Rectal smooth muscle tissue (tissue), 1 donor: ENCODE measurements around the gene MYG1.
"Not testable (repeated sequence)": the region's sequence is repeated elsewhere in the genome, so short reads cannot be mapped to it uniquely, and the experiment has no call there.

ENCODE experiments used
- H3K27ac ChIP-seq: one replicate; pipeline ENCODE4 v1.7.0; 2013; ENCODE audit warnings: low read depth, low read length, inconsistent platforms
- H3K27me3 ChIP-seq: one replicate; pipeline ENCODE4 v1.7.0; 2013; ENCODE audit warnings: low read length; ENCODE audit not compliant: control insufficient read depth, insufficient read depth
- H3K36me3 ChIP-seq: one replicate; pipeline ENCODE4 v1.7.0; 2013; ENCODE audit warnings: low read length; ENCODE audit not compliant: control insufficient read depth, insufficient read depth
- H3K4me1 ChIP-seq: one replicate; pipeline ENCODE4 v1.7.0; 2013; ENCODE audit warnings: low read length; ENCODE audit not compliant: control insufficient read depth, insufficient read depth
- H3K4me3 ChIP-seq: one replicate; pipeline ENCODE4 v1.7.0; 2013; ENCODE audit warnings: low read length
- H3K9ac ChIP-seq: one replicate; pipeline ENCODE4 v1.7.0; 2013; ENCODE audit warnings: low read length

The MYG1 gene

GRCh38 chr12:53324113-53324778, 24.8 kb downstream of the MYG1 start:
- Histone ChIP-seq H3K4me3 (peak overlapping the region; percentile 65), H3K27me3 (peaks cover 4% of the 10 kb centered on the region), H3K36me3 (no peaks in the 10 kb centered on the region), H3K4me1 (peaks cover 16% of the 10 kb centered on the region), H3K9ac (peak overlapping the region; percentile 66), H3K27ac (peak overlapping the region; percentile 92)

GRCh38 chr12:53324779-53325510, 25.4 kb downstream of the MYG1 start:
- peak overlapping the region; percentile 92 for H3K27ac ChIP-seq
- peaks cover 16% of the 10 kb centered on the region for H3K4me1 ChIP-seq
- H3K9ac ChIP-seq = peak overlapping the region; percentile 66
- H3K36me3 ChIP-seq = no peaks in the 10 kb centered on the region
- peak overlapping the region; percentile 65 for H3K4me3 ChIP-seq
- peaks cover 4% of the 10 kb centered on the region for H3K27me3 ChIP-seq

- H3K27me3 ChIP-seq = peaks cover 4% of the 10 kb centered on the region
- peak overlapping the region; percentile 61 for H3K9ac ChIP-seq
- H3K4me3 ChIP-seq = peak overlapping the region; percentile 65
- H3K36me3 ChIP-seq = no peaks in the 10 kb centered on the region
- peak overlapping the region; percentile 92 for H3K27ac ChIP-seq
- peaks cover 12% of the 10 kb centered on the region for H3K4me1 ChIP-seq
These were observed 26.1 kb downstream of the MYG1 start for GRCh38 chr12:53325511-53326061.

GRCh38 chr12:53326460-53327185, 27.1 kb downstream of the MYG1 start:
- Histone ChIP-seq H3K36me3 (no peaks in the 10 kb centered on the region), H3K4me3 (no peak overlapping the region), H3K27me3 (peaks cover 4% of the 10 kb centered on the region), H3K4me1 (peaks cover 10% of the 10 kb centered on the region), H3K9ac (no peak overlapping the region), H3K27ac (no peak overlapping the region)

GRCh38 chr12:53327435-53328042, 28.0 kb downstream of the MYG1 start:
- H3K4me1 ChIP-seq = peaks cover 7% of the 10 kb centered on the region
- peaks cover 4% of the 10 kb centered on the region for H3K27me3 ChIP-seq
- H3K9ac ChIP-seq = no peak overlapping the region
- no peaks in the 10 kb centered on the region for H3K36me3 ChIP-seq
- H3K4me3 ChIP-seq = no peak overlapping the region
- no peak overlapping the region for H3K27ac ChIP-seq

GRCh38 chr12:53328043-53328435, 28.5 kb downstream of the MYG1 start:
- Histone ChIP-seq H3K9ac (no peak overlapping the region), H3K4me1 (peaks cover 7% of the 10 kb centered on the region), H3K27ac (no peak overlapping the region), H3K36me3 (no peaks in the 10 kb centered on the region), H3K4me3 (no peak overlapping the region), H3K27me3 (peaks cover 4% of the 10 kb centered on the region)

GRCh38 chr12:53330671-53331070, 31.2 kb downstream of the MYG1 start:
- H3K4me3 ChIP-seq = no peak overlapping the region
- H3K36me3 ChIP-seq = no peaks in the 10 kb centered on the region
- H3K9ac ChIP-seq = no peak overlapping the region
- peaks cover 6% of the 10 kb centered on the region for H3K27me3 ChIP-seq
- H3K27ac ChIP-seq = no peak overlapping the region
- no peaks in the 10 kb centered on the region for H3K4me1 ChIP-seq

GRCh38 chr12:53332339-53332738, 32.8 kb downstream of the MYG1 start:
- H3K27ac ChIP-seq, H3K4me3 ChIP-seq, H3K4me1 ChIP-seq, H3K36me3 ChIP-seq, H3K9ac ChIP-seq: not testable (repeated sequence)
- H3K27me3 ChIP-seq = peaks cover 14% of the 10 kb centered on the region

GRCh38 chr12:53332744-53333143, 33.2 kb downstream of the MYG1 start:
- Histone ChIP-seq H3K4me3 (no peak overlapping the region), H3K9ac (no peak overlapping the region), H3K27me3 (peaks cover 14% of the 10 kb centered on the region), H3K4me1 (no peaks in the 10 kb centered on the region), H3K27ac (no peak overlapping the region), H3K36me3 (no peaks in the 10 kb centered on the region)

GRCh38 chr12:53333289-53333688, 33.8 kb downstream of the MYG1 start:
- Histone ChIP-seq H3K9ac (no peak overlapping the region), H3K36me3 (no peaks in the 10 kb centered on the region), H3K27ac (no peak overlapping the region), H3K4me3 (no peak overlapping the region), H3K4me1 (no peaks in the 10 kb centered on the region), H3K27me3 (peaks cover 14% of the 10 kb centered on the region)

- Histone ChIP-seq H3K27me3 (peaks cover 10% of the 10 kb centered on the region), H3K27ac (no peak overlapping the region), H3K4me1 (no peaks in the 10 kb centered on the region), H3K4me3 (no peak overlapping the region), H3K9ac (no peak overlapping the region), H3K36me3 (no peaks in the 10 kb centered on the region)
These were observed 34.4 kb downstream of the MYG1 start for GRCh38 chr12:53333845-53334244.

- Histone ChIP-seq H3K27me3 (peaks cover 10% of the 10 kb centered on the region), H3K27ac (no peak overlapping the region), H3K9ac (no peak overlapping the region)
These were observed 35.3 kb downstream of the MYG1 start for GRCh38 chr12:53334822-53335221.

More at GRCh38 chr12:53334822-53335221, 35.3 kb downstream of the MYG1 start:
- Histone ChIP-seq H3K36me3 (no peaks in the 10 kb centered on the region), H3K4me1 (no peaks in the 10 kb centered on the region), H3K4me3 (no peak overlapping the region)
